Transverse colon (tissue), 4 donors: ENCODE measurements around the gene ANKRD13C.
A peak's percentile ranks its signal among the peaks of the same experiment; 100 is the strongest.

Experiments
- POLR2AphosphoS5 ChIP-seq, 3 donors: sonication (generic); formaldehyde crosslinking; IDR thresholded peaks; one replicate each; pipeline ENCODE4 v1.6.1; 2016; ENCODE audit warnings: antibody characterized with exemption in 3 of 3
- TF ChIP-seq, protein P1 (sequence below), 5 experiments: fragments of 200-600 bp in 3 of 5; fragments of 450-650 bp in 2 of 5; sonication (generic) in 3 of 5; IDR thresholded peaks; 1 replicate in 2 of 5; 2 replicates in 3 of 5; pipeline ENCODE4 v1.5.1; 2016 to 2017; ENCODE audit warnings: antibody characterized with exemption in 5 of 5, inconsistent platforms in 3 of 5, mild to moderate bottlenecking in 2 of 5, moderate library complexity in 1 of 5

DNA sequence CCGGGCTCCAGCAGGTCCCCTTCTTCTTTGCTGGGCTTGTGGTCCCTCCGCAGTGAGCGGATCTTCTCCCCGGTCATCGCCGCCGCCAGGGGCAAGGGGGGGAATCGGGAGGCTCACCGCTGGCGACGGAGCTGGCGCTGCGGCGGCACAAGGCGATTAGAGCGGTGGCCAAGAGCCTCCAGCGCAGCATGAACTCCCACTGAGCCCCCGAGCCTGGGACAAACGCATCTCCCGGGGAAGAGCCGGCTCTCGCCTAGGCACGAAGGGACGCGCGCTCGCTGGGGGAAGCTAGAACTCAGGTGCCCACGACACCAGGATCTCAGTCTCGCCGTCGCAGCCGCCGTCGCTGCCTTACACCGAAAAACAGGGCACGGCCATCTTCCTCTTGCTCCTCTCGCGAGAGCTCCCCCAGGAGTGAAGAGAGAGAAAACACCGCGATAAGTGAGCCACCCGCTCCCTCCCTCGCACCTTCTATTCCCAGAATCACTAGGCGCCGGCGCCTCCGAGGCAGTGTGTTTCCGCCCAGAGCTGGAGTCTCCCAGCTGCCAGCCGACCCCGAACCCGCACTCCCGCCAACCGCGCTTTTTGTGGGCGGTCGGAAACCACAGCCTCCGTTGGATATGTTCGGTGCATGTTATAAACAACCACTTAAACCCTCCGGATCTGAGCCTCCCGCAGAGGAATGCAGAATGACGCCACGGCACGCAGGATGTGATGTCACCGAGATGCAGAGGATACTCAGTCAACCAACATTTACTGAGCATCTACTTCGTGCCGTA lies at the start of gene ANKRD13C:
- TF ChIP-seq POLR2AphosphoS5 (IDR thresholded peaks at IDR 0.05): peak; percentile 89 to 95 (median 93)
- TF ChIP-seq, protein P1, sequence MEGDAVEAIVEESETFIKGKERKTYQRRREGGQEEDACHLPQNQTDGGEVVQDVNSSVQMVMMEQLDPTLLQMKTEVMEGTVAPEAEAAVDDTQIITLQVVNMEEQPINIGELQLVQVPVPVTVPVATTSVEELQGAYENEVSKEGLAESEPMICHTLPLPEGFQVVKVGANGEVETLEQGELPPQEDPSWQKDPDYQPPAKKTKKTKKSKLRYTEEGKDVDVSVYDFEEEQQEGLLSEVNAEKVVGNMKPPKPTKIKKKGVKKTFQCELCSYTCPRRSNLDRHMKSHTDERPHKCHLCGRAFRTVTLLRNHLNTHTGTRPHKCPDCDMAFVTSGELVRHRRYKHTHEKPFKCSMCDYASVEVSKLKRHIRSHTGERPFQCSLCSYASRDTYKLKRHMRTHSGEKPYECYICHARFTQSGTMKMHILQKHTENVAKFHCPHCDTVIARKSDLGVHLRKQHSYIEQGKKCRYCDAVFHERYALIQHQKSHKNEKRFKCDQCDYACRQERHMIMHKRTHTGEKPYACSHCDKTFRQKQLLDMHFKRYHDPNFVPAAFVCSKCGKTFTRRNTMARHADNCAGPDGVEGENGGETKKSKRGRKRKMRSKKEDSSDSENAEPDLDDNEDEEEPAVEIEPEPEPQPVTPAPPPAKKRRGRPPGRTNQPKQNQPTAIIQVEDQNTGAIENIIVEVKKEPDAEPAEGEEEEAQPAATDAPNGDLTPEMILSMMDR (IDR thresholded peaks at IDR 0.05): peak in 3 of 5 experiments; percentile 17 to 29 (median 24)
